HepG2 (cell line): ENCODE results near the gene GIPC1. TPM values are rescaled to one million over a fixed set of nuclear protein-coding genes. Genes with fewer than 3 reads are reported as not detected.

Experiments
- BCL3 ChIP-seq: sonication (generic); formaldehyde crosslinking; IDR thresholded peaks from 2 replicates; pipeline ENCODE4 v1.5.1; 2020; ENCODE audit warnings: mild to moderate bottlenecking, missing genetic modification reagents, moderate library complexity
- HOXD1 ChIP-seq: sonication (generic); formaldehyde crosslinking; IDR thresholded peaks from 2 replicates; pipeline ENCODE4 v1.5.0; 2020; ENCODE audit warnings: missing genetic modification reagents
- KDM5A ChIP-seq: fragments of 200-600 bp; sonication (generic); IDR thresholded peaks from 2 replicates; pipeline ENCODE4 v1.7.0; 2018; ENCODE audit warnings: antibody characterized with exemption, mild to moderate bottlenecking, low read length, borderline replicate concordance
- MYNN ChIP-seq: sonication (generic); formaldehyde crosslinking; IDR thresholded peaks from 2 replicates; pipeline ENCODE4 v1.4.0; 2020; ENCODE audit warnings: mild to moderate bottlenecking, low read depth, missing genetic modification reagents
- NFE2L1 ChIP-seq: sonication (generic); formaldehyde crosslinking; IDR thresholded peaks from 2 replicates; pipeline ENCODE4 v1.4.0; 2020; ENCODE audit warnings: missing genetic modification reagents, mild to moderate bottlenecking, borderline replicate concordance
- PHB2 ChIP-seq: fragments of 450-650 bp; IDR thresholded peaks from 2 replicates; pipeline ENCODE4 v1.6.1; 2018; ENCODE audit not compliant: partially characterized antibody
- REPIN1 ChIP-seq: sonication (generic); formaldehyde crosslinking; IDR thresholded peaks from 2 replicates; pipeline ENCODE4 v1.8.0; 2022; ENCODE audit warnings: missing genetic modification reagents, low read depth, mild to moderate bottlenecking, borderline replicate concordance
- SAFB2 ChIP-seq: sonication (generic); formaldehyde crosslinking; IDR thresholded peaks from 2 replicates; pipeline ENCODE4 v1.5.1; 2020; ENCODE audit warnings: missing genetic modification reagents, low read depth, mild to moderate bottlenecking, borderline replicate concordance
- SOX6 ChIP-seq, 2 experiments: fragments of 450-650 bp in 1 of 2; sonication (generic) in 1 of 2; formaldehyde crosslinking in 1 of 2; IDR thresholded peaks; 2 replicates each; pipeline versions ENCODE4 v1.4.0 to v1.6.1; 2017 to 2020; ENCODE audit warnings: antibody characterized with exemption in 1 of 2, mild to moderate bottlenecking in 1 of 2, missing genetic modification reagents in 1 of 2
- SP5 ChIP-seq: IDR thresholded peaks from 2 replicates; pipeline ENCODE4 v1.6.1; 2016; ENCODE audit warnings: low read depth, borderline replicate concordance
- TBX2 ChIP-seq: sonication (generic); formaldehyde crosslinking; IDR thresholded peaks from 2 replicates; pipeline ENCODE4 v1.5.0; 2020; ENCODE audit warnings: missing genetic modification reagents, mild to moderate bottlenecking, borderline replicate concordance
- TRIM24 ChIP-seq: sonication (generic); formaldehyde crosslinking; IDR thresholded peaks from 2 replicates; pipeline ENCODE4 v1.8.0; 2022; ENCODE audit warnings: mild to moderate bottlenecking, missing genetic modification reagents
- ZNF121 ChIP-seq: sonication (generic); formaldehyde crosslinking; IDR thresholded peaks from 2 replicates; pipeline ENCODE4 v1.5.0; 2020; ENCODE audit warnings: mild to moderate bottlenecking, missing genetic modification reagents
- ZNF138 ChIP-seq: sonication (generic); formaldehyde crosslinking; IDR thresholded peaks from 2 replicates; pipeline ENCODE4 v1.5.0; 2020; ENCODE audit warnings: mild to moderate bottlenecking, low read depth, missing genetic modification reagents
- ZNF280D ChIP-seq: sonication (generic); formaldehyde crosslinking; IDR thresholded peaks from 2 replicates; pipeline ENCODE4 v1.5.1; 2020; ENCODE audit warnings: mild to moderate bottlenecking, missing genetic modification reagents
- ZNF350 ChIP-seq: sonication (generic); formaldehyde crosslinking; IDR thresholded peaks from 2 replicates; pipeline ENCODE4 v1.4.0; 2020; ENCODE audit warnings: mild to moderate bottlenecking, low read depth, missing genetic modification reagents, borderline replicate concordance
- ZNF468 ChIP-seq: sonication (generic); formaldehyde crosslinking; IDR thresholded peaks from 2 replicates; pipeline ENCODE4 v1.8.0; 2022; ENCODE audit warnings: mild to moderate bottlenecking, moderate library complexity, missing genetic modification reagents
- ZNF569 ChIP-seq: sonication (generic); formaldehyde crosslinking; IDR thresholded peaks from 2 replicates; pipeline ENCODE4 v1.5.0; 2020; ENCODE audit warnings: mild to moderate bottlenecking, missing genetic modification reagents, moderate library complexity, borderline replicate concordance
- ZNF703 ChIP-seq: sonication (generic); formaldehyde crosslinking; IDR thresholded peaks from 2 replicates; pipeline ENCODE4 v1.5.1; 2020; ENCODE audit warnings: missing genetic modification reagents, mild to moderate bottlenecking, moderate library complexity, borderline replicate concordance
- ZNF713 ChIP-seq: sonication (generic); formaldehyde crosslinking; IDR thresholded peaks from 2 replicates; pipeline ENCODE4 v1.4.0; 2020; ENCODE audit warnings: mild to moderate bottlenecking, missing genetic modification reagents
- ZNF788 ChIP-seq: sonication (generic); formaldehyde crosslinking; IDR thresholded peaks from 2 replicates; pipeline ENCODE4 v1.5.0; 2020; ENCODE audit warnings: mild to moderate bottlenecking, missing genetic modification reagents, borderline replicate concordance
- ZUFSP ChIP-seq: sonication (generic); formaldehyde crosslinking; IDR thresholded peaks from 2 replicates; pipeline ENCODE4 v1.9.0; 2021; ENCODE audit warnings: missing genetic modification reagents, mild to moderate bottlenecking, borderline replicate concordance
- polyA plus RNA-seq, 8 experiments: library from polyadenylated mRNA; depleted of rRNA in 3 of 8; stranded (reverse) in 7 of 8; unstranded in 1 of 8; fragments of >200 nt; fragmentation: Illumina TruSeq in 4 of 8; extraction: Trizol in 4 of 8; gene quantifications; 2 replicates each; pipeline versions ENCODE4 v1.2.1 to v1.2.3, GENCODE V29; 2011 to 2016; ENCODE audit warnings: low read depth in 4 of 8, missing spikeins in 1 of 8, mixed read lengths in 1 of 8; ENCODE audit not compliant: insufficient read depth in 1 of 8
- total RNA-seq, 5 experiments: library from RNA; depleted of rRNA; stranded (reverse); fragments of >200 nt; fragmentation: Illumina TruSeq; extraction: Trizol; gene quantifications; 2 replicates each; pipeline ENCODE4 v1.2.3, GENCODE V29; 2016; ENCODE audit warnings: low read depth in 1 of 5

The GIPC1 gene
- total and polyA plus RNA-seq, 2 of the 13 experiments (the other 11 are each of a cell fraction or from before 2014, with no cell fraction given) = 27.1 to 48.1 TPM

- no peak for TF ChIP-seq SOX6 (IDR thresholded peaks at IDR 0.05)
- peak; percentile 46; the same call in 1 of the 2 replicates for TF ChIP-seq SOX6 (CRISPR knock-in tag; IDR thresholded peaks at IDR 0.05)
- TF ChIP-seq ZNF138 (CRISPR knock-in tag) = no peak
- no peak for TF ChIP-seq NFE2L1 (CRISPR knock-in tag)
- peak; percentile 85 for TF ChIP-seq TBX2
- TF ChIP-seq PHB2 = no peak
- no peak for TF ChIP-seq ZNF713 (CRISPR knock-in tag)
- TF ChIP-seq SP5 (CRISPR knock-in tag) = peak; percentile 84
- peak; percentile 24; the same call in 1 of the 2 replicates for TF ChIP-seq ZNF121 (CRISPR knock-in tag)
- no peak for TF ChIP-seq TRIM24 (CRISPR knock-in tag)
- TF ChIP-seq MYNN (CRISPR knock-in tag) = 0 out of 2 replicates have a peak, but pooled peaks have one; percentile 42
- TF ChIP-seq ZNF468 = no peak
- TF ChIP-seq ZUFSP (CRISPR knock-in tag) = no peak
- 0 out of 2 replicates have a peak, but pooled peaks have one; percentile 22 for TF ChIP-seq BCL3 (CRISPR knock-in tag)
- TF ChIP-seq ZNF703 = no peak
- TF ChIP-seq HOXD1 (CRISPR knock-in tag) = 0 out of 2 replicates have a peak, but pooled peaks have one; percentile 70
- no peak for TF ChIP-seq ZNF788 (CRISPR knock-in tag)
- TF ChIP-seq ZNF280D (CRISPR knock-in tag) = no peak
- no peak for TF ChIP-seq ZNF569 (CRISPR knock-in tag)
- no peak for TF ChIP-seq KDM5A
- TF ChIP-seq SAFB2 = no peak; the same call in 1 of the 2 replicates
- peak; percentile 54; the same call in 1 of the 2 replicates for TF ChIP-seq ZNF350 (CRISPR knock-in tag)
- TF ChIP-seq REPIN1 (CRISPR knock-in tag) = 0 out of 2 replicates have a peak, but pooled peaks have one; percentile 82
These were observed at the start of gene GIPC1 (continued) for GRCh38 chr19:14496029-14496833.
